HEK293 (cell line): ENCODE results near the gene PTPRG.

Source experiments
- CTCF ChIA-PET: fragments of 350-600 bp; formaldehyde crosslinking; extraction: SDS; loops from one replicate; lab custom pipeline; 2021; ENCODE audit warnings: antibody characterized with exemption; lab: Yijun Ruan, JAX
- POLR2A ChIA-PET: fragments of 300-600 bp; formaldehyde crosslinking; extraction: SDS; loops from one replicate; lab custom pipeline; 2020; ENCODE audit warnings: antibody characterized with exemption, inconsistent platforms; lab: Yijun Ruan, JAX
- H3K27ac ChIP-seq: fragments of 200-500 bp; sonication (Bioruptor generic); 2 replicates; pipeline ENCODE4 v1.5.1; 2014; ENCODE audit warnings: low read depth, low read length, control low read depth, inconsistent platforms; ENCODE audit errors: extremely low read depth
- H3K36me3 ChIP-seq, 2 experiments: fragments of 200-500 bp in 1 of 2; sonication (Bioruptor generic) in 1 of 2; 1 replicate in 1 of 2; 2 replicates in 1 of 2; pipeline ENCODE4 v1.5.1; 2014 to 2017; ENCODE audit warnings: inconsistent platforms in 2 of 2, low read length in 2 of 2; ENCODE audit not compliant: control insufficient read depth in 2 of 2, insufficient read depth in 1 of 2
- H3K4me1 ChIP-seq: fragments of 200-500 bp; sonication (Bioruptor generic); 2 replicates; pipeline ENCODE4 v1.5.1; 2014; ENCODE audit warnings: mild to moderate bottlenecking, low read length, inconsistent platforms; ENCODE audit not compliant: control insufficient read depth, insufficient read depth
- H3K4me3 ChIP-seq: 2 replicates; pipeline ENCODE4 v1.5.1; 2011; ENCODE audit warnings: low read depth, mild to moderate bottlenecking, control low read depth, low read length, moderate library complexity
- H3K9me3 ChIP-seq: fragments of 200-500 bp; sonication (Bioruptor generic); 2 replicates; pipeline ENCODE4 v1.5.1; 2014; ENCODE audit warnings: low read depth, low read length, inconsistent platforms; ENCODE audit not compliant: control insufficient read depth, insufficient read depth
- KLF1 ChIP-seq: fragments of 450-650 bp; formaldehyde crosslinking; IDR thresholded peaks from 2 replicates; pipeline ENCODE4 v1.5.1; 2016; ENCODE audit warnings: missing biosample characterization, missing genetic modification characterization
- KLF17 ChIP-seq: fragments of 450-650 bp; formaldehyde crosslinking; IDR thresholded peaks from 2 replicates; pipeline ENCODE4 v1.5.1; 2016; ENCODE audit warnings: missing biosample characterization, missing genetic modification characterization
- MEIS1 ChIP-seq: sonication (generic); formaldehyde crosslinking; IDR thresholded peaks from 2 replicates; pipeline ENCODE4 v1.8.1; 2022; ENCODE audit warnings: missing genetic modification reagents, mild to moderate bottlenecking, borderline replicate concordance
- MZF1 ChIP-seq: fragments of 450-650 bp; formaldehyde crosslinking; IDR thresholded peaks from 2 replicates; pipeline ENCODE4 v1.5.1; 2017; ENCODE audit warnings: missing biosample characterization, missing genetic modification characterization, borderline replicate concordance
- PATZ1 ChIP-seq: fragments of 450-650 bp; formaldehyde crosslinking; IDR thresholded peaks from 2 replicates; pipeline ENCODE4 v1.5.1; 2016; ENCODE audit warnings: missing biosample characterization, missing genetic modification characterization
- PRDM1 ChIP-seq: fragments of 450-650 bp; formaldehyde crosslinking; IDR thresholded peaks from 2 replicates; pipeline ENCODE4; 2016; ENCODE audit warnings: missing biosample characterization, missing genetic modification characterization
- RBAK ChIP-seq: fragments of 450-650 bp; formaldehyde crosslinking; IDR thresholded peaks from 2 replicates; pipeline ENCODE4 v1.5.1; 2016; ENCODE audit warnings: missing biosample characterization, missing genetic modification characterization
- SETDB1 ChIP-seq: IDR thresholded peaks from one replicate; pipeline ENCODE4 v1.6.1; 2017; ENCODE audit warnings: mild to moderate bottlenecking, low read length, moderate library complexity, mixed read lengths; ENCODE audit not compliant: insufficient read length
- SP7 ChIP-seq: fragments of 450-650 bp; formaldehyde crosslinking; IDR thresholded peaks from 2 replicates; pipeline ENCODE4 v1.5.1; 2016; ENCODE audit warnings: missing biosample characterization, missing genetic modification characterization
- WT1 ChIP-seq: fragments of 450-650 bp; formaldehyde crosslinking; IDR thresholded peaks from 2 replicates; pipeline ENCODE4 v1.5.1; 2016; ENCODE audit warnings: missing biosample characterization, missing genetic modification characterization
- ZBTB11 ChIP-seq: fragments of 450-650 bp; formaldehyde crosslinking; conservative IDR thresholded peaks from 2 replicates; pipeline ENCODE4 v1.5.1; 2016; ENCODE audit warnings: low read depth, missing biosample characterization, missing genetic modification characterization
- ZFP37 ChIP-seq: fragments of 450-650 bp; formaldehyde crosslinking; IDR thresholded peaks from 2 replicates; pipeline ENCODE4 v1.5.1; 2016; ENCODE audit warnings: missing biosample characterization, missing genetic modification characterization
- ZIC2 ChIP-seq: fragments of 450-650 bp; formaldehyde crosslinking; IDR thresholded peaks from 2 replicates; pipeline ENCODE4 v1.5.1; 2016; ENCODE audit warnings: missing biosample characterization, missing genetic modification characterization
- ZNF114 ChIP-seq: fragments of 450-650 bp; formaldehyde crosslinking; IDR thresholded peaks from 2 replicates; pipeline ENCODE4 v1.5.0; 2017; ENCODE audit warnings: missing biosample characterization, missing genetic modification characterization
- ZNF155 ChIP-seq: fragments of 450-650 bp; formaldehyde crosslinking; IDR thresholded peaks from 2 replicates; pipeline ENCODE4 v1.5.1; 2016; ENCODE audit warnings: missing biosample characterization, missing genetic modification characterization
- ZNF157 ChIP-seq: fragments of 450-650 bp; formaldehyde crosslinking; IDR thresholded peaks from 2 replicates; pipeline ENCODE4 v1.5.1; 2016; ENCODE audit warnings: missing biosample characterization, missing genetic modification characterization
- ZNF18 ChIP-seq: fragments of 450-650 bp; formaldehyde crosslinking; IDR thresholded peaks from 2 replicates; pipeline ENCODE4 v1.5.1; 2016; ENCODE audit warnings: missing biosample characterization, missing genetic modification characterization
- ZNF202 ChIP-seq: fragments of 450-650 bp; formaldehyde crosslinking; IDR thresholded peaks from 2 replicates; pipeline ENCODE4 v1.5.1; 2016; ENCODE audit warnings: missing biosample characterization, missing genetic modification characterization, borderline replicate concordance
- ZNF239 ChIP-seq: fragments of 450-650 bp; formaldehyde crosslinking; IDR thresholded peaks from 2 replicates; pipeline ENCODE4 v1.5.1; 2016; ENCODE audit warnings: missing biosample characterization, missing genetic modification characterization
- ZNF302 ChIP-seq: fragments of 450-650 bp; formaldehyde crosslinking; IDR thresholded peaks from 2 replicates; pipeline ENCODE4 v1.5.1; 2016; ENCODE audit warnings: missing biosample characterization, missing genetic modification characterization, low read depth
- ZNF549 ChIP-seq: fragments of 450-650 bp; IDR thresholded peaks from 2 replicates; pipeline ENCODE4 v1.5.1; 2018; ENCODE audit warnings: missing biosample characterization, missing genetic modification characterization, mild to moderate bottlenecking, inconsistent platforms, moderate library complexity
- ZNF558 ChIP-seq: fragments of 450-650 bp; formaldehyde crosslinking; IDR thresholded peaks from 2 replicates; pipeline ENCODE4 v1.5.1; 2016; ENCODE audit warnings: missing biosample characterization, missing genetic modification characterization
- ZNF580 ChIP-seq: fragments of 450-650 bp; formaldehyde crosslinking; IDR thresholded peaks from 2 replicates; pipeline ENCODE4 v1.5.1; 2016; ENCODE audit warnings: missing biosample characterization, missing genetic modification characterization
- ZNF621 ChIP-seq: fragments of 450-650 bp; formaldehyde crosslinking; IDR thresholded peaks from 2 replicates; pipeline ENCODE4 v1.5.1; 2017; ENCODE audit warnings: missing biosample characterization, missing genetic modification characterization
- ZNF624 ChIP-seq: fragments of 450-650 bp; formaldehyde crosslinking; IDR thresholded peaks from 2 replicates; pipeline ENCODE4 v1.5.1; 2017; ENCODE audit warnings: missing biosample characterization, missing genetic modification characterization
- ZNF629 ChIP-seq: fragments of 450-650 bp; formaldehyde crosslinking; IDR thresholded peaks from 2 replicates; pipeline ENCODE4 v1.5.1; 2017; ENCODE audit warnings: missing biosample characterization, missing genetic modification characterization
- ZNF785 ChIP-seq: fragments of 450-650 bp; formaldehyde crosslinking; IDR thresholded peaks from 2 replicates; pipeline ENCODE4 v1.5.1; 2016; ENCODE audit warnings: missing biosample characterization, missing genetic modification characterization
- ZSCAN16 ChIP-seq: fragments of 450-650 bp; formaldehyde crosslinking; IDR thresholded peaks from 2 replicates; pipeline ENCODE4 v1.5.1; 2016; ENCODE audit warnings: missing biosample characterization, missing genetic modification characterization

Gene PTPRG

GRCh38 chr3:61531528-61531927 lies 29.8 kb upstream of the PTPRG start:
- Histone ChIP-seq H3K4me3 (no peak overlapping the region), H3K4me1 (no peaks in the 10 kb centered on the region), H3K36me3 (no peaks in the 10 kb centered on the region), H3K27ac (no peak overlapping the region), H3K9me3 (no peaks in the 10 kb centered on the region)
- TF ChIP-seq ZNF621 (tag by site-specific recombination) = no peak
- peak; percentile 68 for TF ChIP-seq ZIC2 (tag by site-specific recombination)
- no peak for TF ChIP-seq ZNF558
- TF ChIP-seq ZNF785 (tag by site-specific recombination) = no peak
- no peak for TF ChIP-seq PRDM1
- TF ChIP-seq ZNF18 = peak; percentile 42; the same call in 1 of the 2 replicates
- peak; percentile 35; the same call in 1 of the 2 replicates for TF ChIP-seq ZSCAN16
- peak; percentile 55; the same call in 1 of the 2 replicates for TF ChIP-seq SP7 (tag by site-specific recombination)
- no peak for TF ChIP-seq ZNF155
- no peak for TF ChIP-seq MEIS1 (CRISPR knock-in tag)
- TF ChIP-seq WT1 (tag by site-specific recombination) = 0 out of 2 replicates have a peak, but pooled peaks have one; percentile 34
- no peak for TF ChIP-seq ZFP37 (tag by site-specific recombination)
- ChIA-PET POLR2A (interaction anchor here (1.2 kb wide), 1 partner anchor 33 kb away, joined by 3 read pairs; no protein-coding TSS in a partner anchor), CTCF (interaction anchor here (0.6 to 1.6 kb wide), 3 partner anchors 161 to 710 kb away, joined by 3 to 6 read pairs (median 3); no protein-coding TSS in a partner anchor)

GRCh38 chr3:61532739-61533500 lies 28.5 kb upstream of the PTPRG start:
- CTCF ChIA-PET = interaction anchor here (1.0 kb wide), 1 partner anchor 24 kb away, joined by 4 read pairs; no protein-coding TSS in a partner anchor
- H3K27ac ChIP-seq = no peak overlapping the region
- POLR2A ChIA-PET = no interaction called here
- no peak overlapping the region for H3K4me3 ChIP-seq
- TF ChIP-seq ZNF239 (tag by site-specific recombination) = no peak
- no peak for TF ChIP-seq KLF1 (tag by site-specific recombination)
- TF ChIP-seq ZNF629 (tag by site-specific recombination) = no peak
- no peak for TF ChIP-seq ZNF549 (tag by site-specific recombination)
- TF ChIP-seq PATZ1 (tag by site-specific recombination) = no peak
- TF ChIP-seq ZNF624 = no peak
- TF ChIP-seq MZF1 = no peak
- no peak for TF ChIP-seq ZNF302
- TF ChIP-seq ZNF202 (tag by site-specific recombination) = no peak
- no peak for TF ChIP-seq RBAK (tag by site-specific recombination)
- TF ChIP-seq SETDB1 = no peak
- TF ChIP-seq KLF17 (tag by site-specific recombination) = no peak
- no peak for TF ChIP-seq ZBTB11
- no peak for TF ChIP-seq ZNF114 (tag by site-specific recombination)
- no peak for TF ChIP-seq ZNF580 (tag by site-specific recombination)
- TF ChIP-seq ZNF157 (tag by site-specific recombination) = no peak
- no peaks in the 10 kb centered on the region for H3K36me3 ChIP-seq
- H3K9me3 ChIP-seq = no peaks in the 10 kb centered on the region
- no peaks in the 10 kb centered on the region for H3K4me1 ChIP-seq
